ENCODE data around the gene AJM1. TPM values are rescaled to one million over a fixed set of nuclear protein-coding genes. Genes with fewer than 3 reads are reported as not detected.
"Not testable (repeated sequence)": the region's sequence is repeated elsewhere in the genome, so short reads cannot be mapped to it uniquely, and the experiment has no call there.

AJM1 gene
- total RNA-seq, 2 experiments from 2014 or later: 2.4 to 5.1 TPM

DNA sequence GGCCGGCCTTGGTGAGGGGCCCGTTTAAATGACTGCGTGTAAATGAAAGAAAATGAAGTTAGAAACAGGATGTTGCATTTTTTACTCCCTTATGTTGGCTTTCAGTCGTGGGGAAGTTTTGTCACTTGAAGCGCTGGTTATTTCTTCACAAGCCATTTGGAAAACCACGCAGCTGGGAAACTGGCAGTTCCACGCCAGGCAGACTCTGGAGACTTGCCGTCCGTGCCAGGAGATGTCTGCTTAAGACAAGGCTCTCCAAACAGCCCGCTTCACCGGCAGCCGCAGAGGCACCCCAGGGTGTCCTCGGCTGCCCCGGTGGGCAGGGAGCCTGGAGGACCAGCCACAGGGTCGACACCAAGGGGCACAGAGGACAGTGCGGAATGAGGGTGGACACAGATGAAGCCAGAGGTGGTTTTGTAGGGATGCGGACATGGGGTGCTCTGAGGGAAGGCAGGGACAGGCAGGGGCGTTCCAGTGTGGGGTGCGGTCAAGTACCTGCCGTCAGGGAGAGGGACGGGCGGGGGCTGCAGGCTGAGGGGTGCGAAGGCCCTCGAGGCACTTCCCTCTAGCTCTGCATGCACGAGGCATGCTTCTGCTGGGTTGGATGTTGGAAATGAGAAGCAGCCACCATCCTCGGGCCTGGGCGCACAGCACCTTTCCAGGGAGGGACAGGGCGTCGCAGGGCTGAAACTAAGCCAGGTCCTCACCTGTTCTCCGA is 11.1 kb upstream of the AJM1 start:
- ChIA-PET POLR2A (no interaction called here), CTCF (ENCODE audit: unreplicated experiment) (no interaction called here)

DNA sequence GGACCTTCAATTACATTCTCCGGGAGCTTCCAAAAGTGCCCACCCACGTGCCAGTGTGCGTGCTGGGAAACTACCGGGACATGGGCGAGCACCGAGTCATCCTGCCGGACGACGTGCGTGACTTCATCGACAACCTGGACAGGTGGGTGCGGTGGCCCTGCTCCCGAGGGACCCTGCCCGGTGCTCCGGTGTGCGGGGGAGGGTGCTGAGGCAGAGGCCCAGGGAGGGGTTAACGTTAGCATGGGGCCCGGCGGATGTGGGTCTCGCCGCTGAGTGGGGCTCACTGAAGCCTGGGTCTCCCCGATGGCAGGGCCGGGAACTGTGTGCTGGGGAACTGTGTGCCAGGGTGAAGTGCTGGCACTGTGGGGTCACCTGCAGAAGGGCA is 10.6 kb upstream of the AJM1 start:
- Histone ChIP-seq H3K9me2 (ENCODE audit: insufficient read depth, low read length) (no peaks in the 10 kb centered on the region), H2AFZ (ENCODE audit: low read length) (no peak overlapping the region), H3K27ac (ENCODE audit: low read depth, low read length, poor library complexity, severe bottlenecking) (no peak overlapping the region), H3K4me1 (ENCODE audit: insufficient read depth, low read length, poor library complexity, severe bottlenecking) (no peaks in the 10 kb centered on the region), H3K4me3 (ENCODE audit: low read depth, low read length, poor library complexity, severe bottlenecking) (no peak overlapping the region), H3K36me3 (ENCODE audit: insufficient read depth, low read length) (peaks cover 72% of the 10 kb centered on the region), H3K9me3 (ENCODE audit: low read length) (no peaks in the 10 kb centered on the region), H3K79me2 (ENCODE audit: insufficient read depth, low read depth, low read length) (no peaks in the 10 kb centered on the region), H3K4me2 (ENCODE audit: low read length) (no peak overlapping the region), H4K20me1 (ENCODE audit: insufficient read depth, low read length) (no peaks in the 10 kb centered on the region)
- DNase-seq (ENCODE audit: low spot score): no peak
- no TSS peak for BruUV-seq (replicated peaks)
- intact Hi-C loops (cut with micrococcal nuclease; ENCODE audit: unreplicated experiment): no loop called here
- ChIA-PET POLR2A (no interaction called here), CTCF (ENCODE audit: unreplicated experiment) (no interaction called here)
- TF ChIP-seq EZH2phosphoT487 (IDR thresholded peaks at IDR 0.05; ENCODE audit: borderline replicate concordance, low read depth, low read length): no peak
- TF ChIP-seq, protein P1, sequence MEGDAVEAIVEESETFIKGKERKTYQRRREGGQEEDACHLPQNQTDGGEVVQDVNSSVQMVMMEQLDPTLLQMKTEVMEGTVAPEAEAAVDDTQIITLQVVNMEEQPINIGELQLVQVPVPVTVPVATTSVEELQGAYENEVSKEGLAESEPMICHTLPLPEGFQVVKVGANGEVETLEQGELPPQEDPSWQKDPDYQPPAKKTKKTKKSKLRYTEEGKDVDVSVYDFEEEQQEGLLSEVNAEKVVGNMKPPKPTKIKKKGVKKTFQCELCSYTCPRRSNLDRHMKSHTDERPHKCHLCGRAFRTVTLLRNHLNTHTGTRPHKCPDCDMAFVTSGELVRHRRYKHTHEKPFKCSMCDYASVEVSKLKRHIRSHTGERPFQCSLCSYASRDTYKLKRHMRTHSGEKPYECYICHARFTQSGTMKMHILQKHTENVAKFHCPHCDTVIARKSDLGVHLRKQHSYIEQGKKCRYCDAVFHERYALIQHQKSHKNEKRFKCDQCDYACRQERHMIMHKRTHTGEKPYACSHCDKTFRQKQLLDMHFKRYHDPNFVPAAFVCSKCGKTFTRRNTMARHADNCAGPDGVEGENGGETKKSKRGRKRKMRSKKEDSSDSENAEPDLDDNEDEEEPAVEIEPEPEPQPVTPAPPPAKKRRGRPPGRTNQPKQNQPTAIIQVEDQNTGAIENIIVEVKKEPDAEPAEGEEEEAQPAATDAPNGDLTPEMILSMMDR (conservative IDR thresholded peaks at IDR 0.05; ENCODE audit: low read length): no peak

More for the DNA sequence above, 11.1 kb upstream of the AJM1 start:
- Histone ChIP-seq H3K4me2 (ENCODE audit: low read length) (no peak overlapping the region), H3K79me2 (ENCODE audit: insufficient read depth, low read depth, low read length) (no peaks in the 10 kb centered on the region), H3K9me2 (ENCODE audit: insufficient read depth, low read length) (no peaks in the 10 kb centered on the region), H3K36me3 (ENCODE audit: insufficient read depth, low read length) (peaks cover 73% of the 10 kb centered on the region), H3K27ac (ENCODE audit: low read depth, low read length, poor library complexity, severe bottlenecking) (no peak overlapping the region), H4K20me1 (ENCODE audit: insufficient read depth, low read length) (no peaks in the 10 kb centered on the region), H3K9me3 (ENCODE audit: low read length) (no peaks in the 10 kb centered on the region), H2AFZ (ENCODE audit: low read length) (no peak overlapping the region), H3K4me3 (ENCODE audit: low read depth, low read length, poor library complexity, severe bottlenecking) (no peak overlapping the region), H3K4me1 (ENCODE audit: insufficient read depth, low read length, poor library complexity, severe bottlenecking) (no peaks in the 10 kb centered on the region)
- TF ChIP-seq EZH2phosphoT487 (IDR thresholded peaks at IDR 0.05; ENCODE audit: borderline replicate concordance, low read depth, low read length): no peak
- TF ChIP-seq, protein P1 (conservative IDR thresholded peaks at IDR 0.05; ENCODE audit: low read length): no peak
- no peak for DNase-seq (ENCODE audit: low spot score)
- intact Hi-C loops (cut with micrococcal nuclease; ENCODE audit: unreplicated experiment): no loop called here
- no TSS peak for BruUV-seq (replicated peaks)

DNA sequence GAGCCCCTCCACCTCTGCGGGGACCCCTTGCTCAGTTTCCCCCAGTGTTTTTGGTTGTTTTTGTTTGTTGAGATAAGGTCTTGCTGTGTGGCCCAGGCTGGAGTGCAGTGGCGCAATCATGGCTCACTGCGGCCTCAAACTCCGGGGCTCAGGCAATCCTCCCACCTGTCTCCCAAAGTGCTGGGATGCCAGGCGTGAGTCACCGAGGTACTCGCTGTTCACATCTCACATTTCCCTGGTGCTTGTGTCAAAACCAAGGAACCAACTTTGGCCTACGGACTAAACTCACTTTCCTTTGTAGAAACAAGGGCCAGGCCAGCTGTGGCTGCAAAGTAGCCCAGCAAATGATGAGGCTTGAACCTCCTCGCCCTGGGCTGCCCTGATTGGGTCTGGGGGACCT is 9.7 kb upstream of the AJM1 start:
- DNase-seq (ENCODE audit: low spot score): no peak
- TF ChIP-seq, protein P1 (conservative IDR thresholded peaks at IDR 0.05; ENCODE audit: low read length): no peak
- no peak for TF ChIP-seq EZH2phosphoT487 (IDR thresholded peaks at IDR 0.05; ENCODE audit: borderline replicate concordance, low read depth, low read length)
- H3K36me3 ChIP-seq (ENCODE audit: insufficient read depth, low read length): peaks cover 66% of the 10 kb centered on the region

DNA sequence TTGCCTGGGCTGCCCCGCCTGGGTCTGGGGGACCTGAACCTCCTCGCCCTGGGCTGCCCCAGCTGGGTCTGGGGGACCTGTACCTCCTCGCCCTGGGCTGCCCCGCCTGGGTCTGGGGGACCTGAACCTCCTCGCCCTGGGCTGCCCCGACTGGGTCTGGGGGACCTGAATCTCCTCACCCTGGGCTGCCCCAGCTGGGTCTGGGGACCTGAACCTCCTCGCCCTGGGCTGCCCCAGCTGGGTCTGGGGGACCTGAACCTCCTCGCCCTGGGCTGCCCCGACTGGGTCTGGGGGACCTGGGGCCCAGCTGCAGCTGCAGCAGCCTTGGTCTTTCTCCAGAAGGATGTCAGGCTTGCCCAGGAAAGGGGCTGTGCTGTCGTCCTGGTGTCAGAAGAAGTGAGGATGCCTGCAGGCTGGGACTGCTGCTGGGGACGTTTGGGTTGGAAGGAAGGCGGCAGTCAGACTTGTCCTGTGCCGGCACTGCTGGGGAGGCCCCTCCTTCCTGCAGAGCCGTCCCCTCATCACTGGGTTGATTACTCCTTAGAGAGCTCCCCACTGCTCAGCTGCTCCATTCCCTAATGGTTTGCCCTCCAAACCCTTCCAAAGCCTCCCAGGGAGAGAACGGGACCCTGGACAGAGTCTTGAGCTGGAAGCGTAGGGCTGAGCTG is 8.8 kb upstream of the AJM1 start:
- peaks cover 67% of the 10 kb centered on the region for H3K36me3 ChIP-seq (ENCODE audit: insufficient read depth, low read length)
- not testable (repeated sequence) for H4K20me1 ChIP-seq (ENCODE audit: insufficient read depth, low read length); BruUV-seq (replicated peaks)

More for the DNA sequence above, 9.7 kb upstream of the AJM1 start:
- intact Hi-C loops (cut with micrococcal nuclease; ENCODE audit: unreplicated experiment): no loop called here
- no peak overlapping the region for H3K4me3 ChIP-seq (ENCODE audit: low read depth, low read length, poor library complexity, severe bottlenecking)
- no TSS peak for BruUV-seq (replicated peaks)
- H2AFZ ChIP-seq (ENCODE audit: low read length): no peak overlapping the region
- H3K9me3 ChIP-seq (ENCODE audit: low read length): no peaks in the 10 kb centered on the region
- H3K4me2 ChIP-seq (ENCODE audit: low read length): no peak overlapping the region
- no peaks in the 10 kb centered on the region for H3K4me1 ChIP-seq (ENCODE audit: insufficient read depth, low read length, poor library complexity, severe bottlenecking)
- no peak overlapping the region for H3K27ac ChIP-seq (ENCODE audit: low read depth, low read length, poor library complexity, severe bottlenecking)
- POLR2A ChIA-PET: no interaction called here
- CTCF ChIA-PET (ENCODE audit: unreplicated experiment): interaction anchor here (0.6 kb wide), 1 partner anchor 116 kb away, joined by 5 read pairs; no protein-coding TSS in a partner anchor
- H4K20me1 ChIP-seq (ENCODE audit: insufficient read depth, low read length): no peaks in the 10 kb centered on the region
- no peaks in the 10 kb centered on the region for H3K9me2 ChIP-seq (ENCODE audit: insufficient read depth, low read length)
- H3K79me2 ChIP-seq (ENCODE audit: insufficient read depth, low read depth, low read length): no peaks in the 10 kb centered on the region

More for the DNA sequence above, 8.8 kb upstream of the AJM1 start:
- H3K79me2 ChIP-seq (ENCODE audit: insufficient read depth, low read depth, low read length); H2AFZ ChIP-seq (ENCODE audit: low read length); POLR2A ChIA-PET; H3K27ac ChIP-seq (ENCODE audit: low read depth, low read length, poor library complexity, severe bottlenecking); H3K4me2 ChIP-seq (ENCODE audit: low read length); H3K9me3 ChIP-seq (ENCODE audit: low read length); H3K4me1 ChIP-seq (ENCODE audit: insufficient read depth, low read length, poor library complexity, severe bottlenecking); H3K9me2 ChIP-seq (ENCODE audit: insufficient read depth, low read length); intact Hi-C loops (cut with micrococcal nuclease; ENCODE audit: unreplicated experiment); H3K4me3 ChIP-seq (ENCODE audit: low read depth, low read length, poor library complexity, severe bottlenecking); CTCF ChIA-PET (ENCODE audit: unreplicated experiment); DNase-seq (ENCODE audit: low spot score): not testable (repeated sequence)

Measured in OCI-LY7 (cell line).